ENCODE results near the gene METRNL.
"Not testable (repeated sequence)": the region's sequence is repeated elsewhere in the genome, so short reads cannot be mapped to it uniquely, and the experiment has no call there.

METRNL gene

DNA sequence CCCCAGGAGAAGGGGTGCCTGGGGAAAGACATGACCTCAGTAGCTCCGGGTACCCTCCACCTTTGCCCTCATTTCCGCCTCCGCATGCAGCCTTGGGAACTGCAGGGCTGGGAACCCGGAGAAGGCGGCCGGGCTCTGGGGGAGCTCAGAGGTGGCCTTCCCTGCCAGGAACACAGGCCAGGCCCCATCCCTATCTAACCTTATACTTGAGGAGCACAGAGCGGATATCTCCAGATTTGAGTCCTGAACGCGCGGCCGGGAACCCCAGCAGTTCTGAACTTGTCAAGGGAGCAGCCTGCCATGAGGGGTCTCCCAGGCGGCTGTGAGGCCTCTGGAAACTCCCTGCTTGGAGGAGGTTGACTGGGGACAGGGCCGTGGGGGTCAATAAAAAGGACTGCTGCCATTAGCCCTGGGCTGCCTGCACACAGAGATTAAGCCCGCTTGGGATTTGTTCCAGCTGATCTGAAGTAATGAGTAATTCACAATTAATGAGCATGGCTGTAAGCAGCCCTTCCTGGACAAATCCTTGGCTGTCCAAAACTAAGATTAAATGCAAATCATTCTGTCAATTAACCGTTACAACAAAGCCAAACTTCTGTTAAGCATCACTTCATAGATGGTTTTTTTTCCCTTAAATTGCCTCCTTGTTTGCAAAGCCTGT, 26.3 kb upstream of the METRNL start:
- no peak for DNase-seq

DNA sequence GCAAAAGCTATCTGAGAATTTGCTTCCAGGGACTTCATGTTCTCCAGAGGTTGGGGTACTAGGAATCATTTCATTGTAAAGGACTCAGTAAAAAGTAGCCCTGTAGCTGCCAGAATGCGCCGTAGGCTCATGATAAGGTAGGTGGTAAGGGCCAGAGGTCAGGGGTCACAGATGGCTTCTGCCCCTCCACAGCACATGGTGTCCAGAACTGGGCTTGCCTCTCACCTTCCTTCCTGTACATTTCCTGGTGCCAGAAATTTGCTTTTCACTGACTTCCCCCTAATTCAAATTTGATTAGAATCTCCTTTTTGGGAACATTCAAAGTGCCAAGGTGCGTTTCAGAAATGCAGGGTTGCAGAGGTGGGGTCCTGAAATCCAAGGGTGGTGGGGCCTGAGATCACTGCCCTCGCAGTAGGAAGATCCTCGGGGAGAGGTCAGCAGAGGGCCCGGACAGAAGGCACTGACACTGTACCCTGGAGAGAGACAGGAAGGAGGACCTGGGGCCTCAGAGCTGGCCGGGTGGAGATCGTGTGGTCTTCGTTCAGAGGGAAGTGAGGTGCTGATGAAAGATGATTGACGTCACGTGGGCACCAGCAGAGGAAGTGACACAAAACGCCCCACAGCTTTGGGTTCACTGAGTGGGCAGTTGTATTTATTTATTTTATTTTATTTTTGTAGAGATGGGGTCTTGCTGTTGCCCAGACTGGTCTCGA, 25.5 kb upstream of the METRNL start:
- no peak for DNase-seq

GRCh38 chr17:83054518-83055125, 24.8 kb upstream of the METRNL start:
- no peak for DNase-seq

GRCh38 chr17:83055176-83055575, 24.2 kb upstream of the METRNL start:
- DNase-seq = not testable (repeated sequence)

DNA sequence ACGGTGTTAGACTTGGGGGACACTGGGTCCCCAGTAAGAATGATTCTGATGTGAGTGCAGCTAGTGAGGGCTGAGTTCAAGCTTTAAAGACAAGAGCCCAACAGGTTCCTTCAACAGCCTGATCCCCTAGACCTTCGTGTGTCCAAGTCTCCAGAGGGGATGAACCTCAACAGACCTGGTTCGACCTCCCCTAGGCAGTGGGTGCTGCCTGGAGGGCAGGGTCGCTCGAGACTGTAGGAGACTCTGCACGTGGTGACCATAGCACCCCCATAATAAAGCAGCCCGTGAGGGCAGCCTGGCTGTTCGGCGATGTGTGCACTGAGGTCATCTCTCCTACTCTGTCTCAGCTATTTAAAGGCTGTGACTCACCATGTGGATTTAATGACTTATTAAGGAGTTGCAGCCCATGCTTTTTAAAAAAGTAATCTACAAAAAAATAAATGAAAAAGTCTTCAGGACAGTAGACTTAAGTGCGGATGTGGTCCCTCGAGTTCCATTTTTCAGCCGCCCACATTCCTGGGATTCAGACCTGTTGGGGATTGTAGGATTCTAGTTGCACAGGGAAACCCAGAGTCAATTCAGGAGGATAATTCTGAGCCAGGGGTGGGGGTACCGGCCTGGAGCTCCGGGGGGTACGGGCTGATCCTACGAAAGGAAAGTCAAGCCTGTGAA, 23.4 kb upstream of the METRNL start:
- no peak for DNase-seq

GRCh38 chr17:83056583-83057396, 22.6 kb upstream of the METRNL start:
- DNase-seq = no peak

GRCh38 chr17:83057397-83057761, 22.0 kb upstream of the METRNL start:
- DNase-seq = no peak

DNA sequence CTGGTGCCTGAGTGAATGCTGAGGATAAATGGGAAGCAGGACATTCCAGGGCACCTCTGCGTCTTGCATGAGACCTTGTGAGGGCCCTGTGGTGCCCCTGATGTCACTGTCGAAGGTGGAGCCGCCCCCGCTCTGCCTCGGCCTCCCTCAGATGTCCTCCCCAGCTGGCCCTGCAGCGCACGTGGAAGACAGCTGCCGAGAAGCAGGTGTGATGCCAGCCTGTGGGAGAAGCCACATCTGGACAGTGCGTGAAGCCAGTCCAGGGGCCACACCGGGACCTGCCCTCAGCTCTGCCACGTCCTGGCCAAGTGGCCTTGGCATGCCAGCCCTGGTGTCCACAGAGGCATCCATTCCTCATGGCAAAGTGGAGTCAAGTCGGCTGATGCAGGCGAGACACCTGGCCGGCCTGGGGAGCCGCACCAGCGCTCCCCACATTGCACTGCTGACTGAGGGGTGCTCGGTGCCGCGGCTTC, 21.6 kb upstream of the METRNL start:
- DNase-seq = no peak

GRCh38 chr17:83058266-83058798, 21.1 kb upstream of the METRNL start:
- no peak for DNase-seq

- no peak for DNase-seq
These were observed 17.8 kb upstream of the METRNL start for GRCh38 chr17:83061586-83061985.

- no peak for DNase-seq
These were observed 17.2 kb upstream of the METRNL start for GRCh38 chr17:83062011-83062817.

DNA sequence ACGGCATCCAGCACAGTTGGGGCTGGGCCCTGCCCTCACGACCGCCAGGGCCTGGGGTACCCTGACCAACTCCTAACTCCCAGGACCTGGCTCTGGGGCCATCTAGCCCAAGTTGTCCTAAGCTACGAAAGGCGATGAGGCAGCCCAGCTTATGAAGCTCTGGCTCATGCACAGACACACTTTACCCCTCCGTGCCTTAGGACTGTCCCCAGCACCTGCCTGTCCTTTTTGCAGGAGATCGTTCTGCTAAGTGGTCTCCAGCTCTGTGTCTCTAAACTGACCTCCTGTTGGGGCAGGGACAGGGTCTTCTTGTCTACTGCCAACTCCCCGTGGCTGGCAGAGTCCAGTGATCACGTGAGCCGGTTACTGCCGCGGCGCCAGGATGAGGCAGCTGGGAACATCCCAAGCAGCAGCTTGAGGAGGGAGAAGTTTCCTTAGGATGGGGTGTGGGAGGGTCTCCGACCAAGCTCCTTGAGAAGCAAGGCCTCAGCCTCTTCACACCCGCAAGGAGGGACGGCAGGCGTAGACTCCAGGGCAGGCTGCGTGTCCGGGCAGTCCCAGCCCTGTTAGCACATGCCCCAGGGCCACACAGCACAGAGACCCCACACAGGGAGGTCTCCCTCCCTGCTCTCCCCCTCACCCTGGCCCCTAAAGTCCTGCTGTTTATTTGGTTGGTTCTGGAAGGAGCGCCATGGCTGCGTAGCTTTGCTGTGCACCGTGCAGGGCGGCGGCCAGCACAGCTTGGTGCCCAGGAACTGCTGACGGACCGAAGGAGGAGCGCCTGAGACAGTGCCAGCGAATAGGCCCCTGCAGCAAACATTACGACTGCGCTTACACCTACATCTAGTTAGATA, 16.4 kb upstream of the METRNL start:
- no peak for DNase-seq

GRCh38 chr17:83064021-83064731, 15.2 kb upstream of the METRNL start:
- DNase-seq = no peak

- no peak for DNase-seq
These were observed 14.4 kb upstream of the METRNL start for GRCh38 chr17:83064732-83065659.

- no peak for DNase-seq
These were observed 13.5 kb upstream of the METRNL start for GRCh38 chr17:83065660-83066542.

GRCh38 chr17:83066543-83066890, 12.9 kb upstream of the METRNL start:
- not testable (repeated sequence) for DNase-seq

- DNase-seq = no peak
These were observed 12.2 kb upstream of the METRNL start for GRCh38 chr17:83067071-83067717.
